ENCODE results near the gene MAGI2.
"Not testable (repeated sequence)": the region's sequence is repeated elsewhere in the genome, so short reads cannot be mapped to it uniquely, and the experiment has no call there.

The MAGI2 gene

GRCh38 chr7:79442766-79443165, 10.7 kb downstream of the MAGI2 start:
- not testable (repeated sequence) for FAIRE-seq

DNA sequence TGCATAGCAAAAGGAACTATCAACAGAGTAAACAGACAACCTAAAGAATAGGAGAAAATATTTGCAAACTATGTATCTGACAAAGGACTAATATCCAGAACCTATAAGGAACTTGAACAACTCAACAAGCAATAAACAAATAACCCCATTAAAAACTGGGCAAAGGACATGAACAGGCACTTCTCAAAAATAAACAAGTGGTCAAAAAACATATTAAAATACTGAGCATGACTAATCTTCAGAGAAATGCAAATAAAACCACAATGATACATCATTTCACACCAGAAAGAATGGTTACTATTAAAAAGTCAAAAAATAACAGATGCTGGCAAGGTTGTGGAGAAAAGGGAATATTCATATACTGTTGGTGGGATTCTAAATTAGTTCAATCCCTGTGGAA, 17.1 kb downstream of the MAGI2 start:
- FAIRE-seq = no peak

DNA sequence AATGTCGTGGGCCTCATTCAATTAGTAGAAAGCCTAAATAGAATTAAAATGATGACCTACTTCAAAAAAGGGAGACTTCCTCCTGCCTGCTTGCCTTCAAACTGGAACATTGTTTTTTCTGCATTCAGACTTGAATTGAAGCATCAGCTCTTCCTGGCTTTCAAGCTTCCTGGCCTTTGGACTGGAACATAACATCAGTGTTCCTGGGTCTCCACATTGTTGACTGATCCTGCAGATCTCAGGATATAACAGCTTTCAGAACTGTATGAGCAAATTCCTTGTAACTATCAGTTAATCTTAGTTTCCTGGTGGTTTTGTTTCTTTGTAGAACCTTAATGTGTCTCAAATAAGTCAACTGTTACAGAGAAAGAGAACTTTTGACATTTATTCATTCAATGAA, 18.6 kb downstream of the MAGI2 start:
- no peak for FAIRE-seq

DNA sequence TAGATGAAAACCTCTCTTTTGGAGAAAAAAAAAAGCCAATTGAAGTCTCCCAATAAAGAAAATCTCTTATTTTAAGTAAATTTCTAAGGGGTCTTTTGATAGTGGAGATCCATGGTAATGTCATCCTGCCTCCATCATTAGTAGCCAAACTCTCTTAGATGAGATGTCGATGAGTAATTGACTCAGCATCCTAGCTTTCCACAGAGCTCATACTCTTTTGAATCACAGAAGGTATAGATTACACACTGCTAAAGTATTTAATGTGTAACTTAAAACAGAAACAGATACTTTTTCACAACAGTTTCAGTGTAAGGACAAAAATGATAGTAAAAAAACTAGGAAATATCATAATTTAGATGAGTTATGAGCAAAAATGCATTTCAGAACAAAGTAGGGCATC, 19.4 kb downstream of the MAGI2 start:
- no peak for FAIRE-seq

DNA sequence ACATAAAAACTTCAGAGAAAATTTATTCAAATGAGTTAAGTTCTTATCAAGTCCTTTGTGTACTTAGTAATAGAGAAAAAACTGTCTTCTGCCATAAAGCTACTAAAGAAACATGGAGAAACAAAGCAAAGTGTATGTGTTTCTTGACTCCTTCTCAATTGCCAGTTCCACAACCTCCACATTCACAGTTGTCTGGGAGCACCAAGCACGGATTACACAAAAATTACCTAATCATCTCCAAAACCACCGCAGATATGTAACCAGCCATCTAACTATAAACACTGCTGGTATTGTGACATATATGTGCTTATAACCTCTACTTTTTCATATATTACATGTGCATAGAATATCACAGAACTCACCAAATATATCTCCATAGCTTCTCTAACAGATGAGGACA, 23.1 kb downstream of the MAGI2 start:
- FAIRE-seq = no peak

- FAIRE-seq = no peak
Measured at GRCh38 chr7:79425665-79426064, 27.8 kb downstream of the MAGI2 start.

DNA sequence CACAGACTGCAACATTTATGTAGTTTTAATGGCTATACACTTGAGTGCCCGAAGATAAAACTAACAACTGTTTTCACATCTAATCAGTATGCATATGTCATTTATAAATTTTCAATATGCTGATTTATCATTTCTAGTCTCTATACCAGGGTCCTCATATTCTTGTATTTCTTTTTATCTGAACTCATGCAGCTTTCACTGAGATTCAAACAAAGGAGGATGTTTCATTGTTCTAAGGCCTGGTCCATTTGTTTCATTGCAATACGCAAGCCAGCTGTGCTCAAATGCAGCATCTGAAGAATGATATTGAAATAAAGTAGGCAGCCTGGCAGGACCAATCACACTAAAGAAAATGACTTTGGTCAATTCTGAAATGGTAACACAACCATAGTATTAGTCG, 31.7 kb downstream of the MAGI2 start:
- no peak for FAIRE-seq

GRCh38 chr7:79420464-79420863, 33.0 kb downstream of the MAGI2 start:
- peak; percentile 18 for FAIRE-seq

DNA sequence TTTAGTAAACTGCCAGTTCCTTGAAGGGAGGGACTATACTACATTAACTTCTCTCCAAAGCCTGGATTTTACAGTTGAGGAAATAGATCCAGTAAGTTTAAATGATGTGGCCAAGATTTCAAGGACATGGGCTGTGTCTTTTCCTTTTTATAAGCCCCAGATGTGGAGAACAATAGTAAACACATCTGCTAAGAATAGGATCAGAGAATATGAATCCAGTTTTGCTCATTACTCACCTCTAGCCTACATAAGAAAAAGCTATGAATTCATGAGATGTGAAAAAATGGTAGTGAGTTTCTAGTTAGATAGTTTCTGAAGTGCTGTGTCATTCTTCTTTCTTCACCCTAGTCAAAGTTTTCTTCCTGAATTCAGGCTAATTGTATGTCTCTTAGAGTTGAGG, 38.6 kb downstream of the MAGI2 start:
- no peak for FAIRE-seq

DNA sequence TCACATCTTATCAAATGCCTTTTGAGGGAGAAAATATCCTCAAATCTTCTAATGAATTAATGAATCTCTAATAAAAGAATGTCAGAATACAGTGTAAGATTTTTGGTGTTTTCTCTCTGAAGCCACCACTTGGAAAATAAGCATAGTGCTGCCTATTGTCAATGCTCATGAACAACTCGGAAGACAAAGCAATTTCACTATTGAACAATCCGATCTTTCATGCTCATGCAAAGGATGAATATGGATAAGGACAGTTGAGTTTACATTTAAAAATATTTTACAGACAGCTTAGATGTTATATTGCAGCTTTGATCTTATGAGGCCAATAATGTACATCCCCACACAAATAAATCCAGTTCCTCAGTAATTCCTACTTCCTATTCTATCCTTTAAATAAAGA, 40.6 kb downstream of the MAGI2 start:
- no peak for FAIRE-seq

- FAIRE-seq = no peak
Measured at GRCh38 chr7:79412438-79412837, 41.0 kb downstream of the MAGI2 start.

- no peak for FAIRE-seq
Measured at GRCh38 chr7:79410345-79410744, 43.1 kb downstream of the MAGI2 start.

GRCh38 chr7:79407351-79407750, 46.1 kb downstream of the MAGI2 start:
- FAIRE-seq = no peak

DNA sequence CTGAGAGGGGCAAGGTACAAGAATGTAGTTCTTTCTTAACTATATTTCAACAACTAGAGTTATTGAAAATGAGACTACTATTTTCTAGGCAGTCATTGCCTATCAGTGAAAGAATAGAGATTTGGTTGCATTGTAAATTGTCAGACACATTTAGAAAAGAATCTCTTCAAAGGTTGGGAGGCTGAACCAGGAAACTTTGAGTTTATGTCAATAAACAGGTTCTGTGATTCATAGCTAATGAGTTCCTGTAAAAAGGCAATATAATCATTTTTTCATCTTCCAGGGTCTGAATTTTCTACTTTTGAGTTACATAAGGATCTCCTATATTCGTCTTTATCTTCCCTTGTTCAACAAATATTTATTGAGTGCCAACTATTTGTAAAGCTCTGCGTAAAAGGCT, 47.1 kb downstream of the MAGI2 start:
- no peak for FAIRE-seq

DNA sequence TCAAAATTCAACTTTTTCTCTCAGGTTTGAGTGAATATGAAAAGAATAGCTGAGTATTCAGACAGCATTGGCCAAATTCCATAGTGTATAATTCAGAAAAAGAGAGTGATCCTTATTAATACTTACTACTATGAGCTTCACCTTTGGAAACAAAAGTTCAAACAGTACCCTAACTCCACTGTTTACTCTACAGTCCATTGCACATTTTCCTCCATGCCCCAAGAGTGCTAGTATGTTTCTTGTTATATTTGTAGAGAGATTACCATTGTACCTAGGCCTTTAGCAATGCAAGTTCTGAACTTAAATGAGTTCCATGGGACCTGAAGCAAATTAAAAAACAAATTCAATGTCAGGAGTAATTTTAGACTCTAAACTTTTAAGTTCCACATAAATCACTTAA, 48.1 kb downstream of the MAGI2 start:
- no peak for FAIRE-seq

DNA sequence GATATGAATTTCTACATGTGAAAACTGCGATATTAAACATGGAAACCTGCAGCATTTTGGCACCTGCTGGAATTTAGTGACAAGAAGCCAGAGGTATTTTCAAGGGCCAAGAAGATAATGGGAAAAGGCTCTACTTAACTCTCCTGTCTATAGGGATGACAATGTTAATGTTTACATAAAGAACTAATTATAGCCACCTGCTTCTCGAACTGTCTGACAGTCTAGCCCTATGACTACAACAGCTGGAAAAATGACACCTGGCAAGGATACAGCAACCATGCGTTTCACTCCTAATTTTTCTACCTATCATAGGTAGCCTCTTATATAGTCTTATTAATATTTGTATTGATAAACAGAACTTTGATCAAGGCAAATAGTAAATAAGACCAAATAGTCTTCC, 49.6 kb downstream of the MAGI2 start:
- no peak for FAIRE-seq

DNA sequence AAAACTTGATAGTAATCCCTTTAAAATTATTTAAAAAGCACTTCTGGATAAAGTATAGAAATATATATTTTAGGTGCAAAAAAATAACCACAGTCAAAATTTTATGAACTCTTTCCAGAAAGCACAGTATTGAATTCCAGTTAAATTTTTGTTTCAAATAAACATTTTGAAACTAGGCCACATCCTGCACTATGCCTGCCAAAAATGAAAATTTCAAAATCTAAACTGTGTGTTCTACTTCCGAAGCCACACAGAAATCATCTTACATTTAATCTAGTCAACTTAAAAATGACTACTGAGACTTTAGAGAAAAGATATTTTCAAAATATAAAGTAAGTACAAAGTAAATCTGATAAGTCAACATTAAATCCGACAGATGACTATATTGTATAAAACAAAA, 50.0 kb downstream of the MAGI2 start:
- peak; percentile 69 for FAIRE-seq

- no peak for FAIRE-seq
Measured at GRCh38 chr7:79401254-79401653, 52.2 kb downstream of the MAGI2 start.

DNA sequence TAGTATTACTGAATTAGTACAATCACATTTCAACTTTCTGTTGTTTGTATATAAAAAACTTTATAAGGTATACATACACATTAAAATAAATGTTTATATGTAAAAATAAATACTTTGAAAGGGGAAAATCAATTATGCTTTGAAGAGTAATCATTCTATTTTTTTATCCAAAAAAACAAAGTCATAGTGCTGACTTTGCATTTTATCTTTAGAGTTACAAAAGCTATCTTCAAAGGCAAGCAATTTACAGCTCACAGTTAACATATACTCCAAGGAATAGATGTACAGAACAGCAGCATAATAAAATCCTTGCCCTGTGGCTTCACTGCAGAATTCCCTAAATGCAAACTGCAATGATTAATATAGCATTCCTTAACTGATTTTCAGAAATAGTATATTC, 53.2 kb downstream of the MAGI2 start:
- FAIRE-seq = no peak

DNA sequence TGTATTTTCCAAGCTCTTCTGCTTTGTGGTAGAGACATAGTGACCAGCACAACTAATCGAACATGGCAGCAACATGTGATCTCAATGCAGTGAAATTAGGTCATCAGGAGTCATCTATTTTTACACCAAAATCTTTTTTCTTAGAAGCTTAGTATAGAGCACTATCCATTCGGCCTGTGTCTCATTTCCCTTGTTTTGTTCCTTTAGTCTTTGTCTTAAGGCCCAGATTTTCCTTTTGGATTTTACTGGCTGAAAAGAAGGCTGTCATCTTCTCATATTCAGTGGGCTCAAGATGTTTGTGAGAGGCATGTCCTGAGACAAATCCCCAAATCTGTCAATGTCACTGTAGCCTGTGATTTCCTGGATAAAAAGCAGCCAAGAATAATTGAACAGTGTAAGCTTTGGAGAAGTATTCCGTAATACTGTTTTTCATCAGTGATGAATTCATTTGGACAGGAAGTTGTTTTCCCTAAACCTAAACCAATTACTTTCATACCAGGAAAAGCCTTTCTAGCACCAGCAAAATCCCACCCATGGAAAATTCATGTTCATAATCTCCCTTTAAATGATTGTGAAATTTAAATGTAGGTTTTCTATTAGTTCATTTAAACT, 55.2 kb downstream of the MAGI2 start:
- FAIRE-seq = no peak

GRCh38 chr7:79386688-79387422, 66.6 kb downstream of the MAGI2 start:
- no peak for FAIRE-seq

DNA sequence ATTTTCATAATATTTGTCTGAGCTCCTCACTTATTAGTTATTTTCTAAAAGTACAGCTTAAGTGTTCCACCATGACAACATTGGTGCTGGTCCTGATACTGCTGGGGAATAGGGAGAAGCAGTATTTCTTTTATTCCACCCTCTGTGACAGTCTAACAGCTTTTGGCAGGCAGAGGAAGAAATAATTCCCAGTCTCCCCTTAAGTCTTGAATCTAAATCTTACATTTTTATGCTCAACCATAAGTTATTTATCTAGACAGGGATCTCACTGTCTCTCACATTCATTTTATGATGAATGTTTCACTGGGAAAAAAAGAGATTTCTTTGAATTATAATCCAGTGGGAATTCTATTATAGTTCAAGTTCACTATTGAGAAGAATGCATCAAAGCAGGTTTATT, 71.5 kb downstream of the MAGI2 start:
- FAIRE-seq = no peak

DNA sequence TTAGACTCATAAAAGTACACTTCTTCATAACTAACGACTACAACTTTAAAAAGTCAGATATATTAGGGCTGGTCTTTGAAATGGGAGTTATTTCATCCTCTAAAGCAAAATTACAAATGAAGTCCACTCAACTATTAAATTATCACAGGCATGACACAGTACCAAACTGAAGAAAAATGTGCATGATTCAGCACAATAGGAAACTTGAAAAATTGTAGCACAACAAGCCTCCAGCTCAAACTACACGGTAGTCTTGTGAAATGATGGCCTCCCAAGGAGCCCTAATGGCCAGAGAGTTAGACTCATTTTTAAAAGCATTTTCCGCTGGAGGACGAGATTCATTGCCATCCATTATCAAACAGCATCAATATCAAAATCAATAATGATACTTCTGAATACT, 76.4 kb downstream of the MAGI2 start:
- FAIRE-seq = no peak

- FAIRE-seq = no peak
Measured at GRCh38 chr7:79376299-79377025, 77.0 kb downstream of the MAGI2 start.
